Fibroblast of the conjunctiva (primary cell): ENCODE measurements around the gene TTLL11.
"Not testable (repeated sequence)": the region's sequence is repeated elsewhere in the genome, so short reads cannot be mapped to it uniquely, and the experiment has no call there.

Source experiments
- DNase-seq: peaks from one replicate; pipeline ENCODE4 v3.0.0-alpha.2; 2010; ENCODE audit warnings: low read depth

Gene TTLL11

GRCh38 chr9:121901616-121902015 lies 191.5 kb downstream of the TTLL11 start:
- DNase-seq, result no peak

- no peak for DNase-seq
Measured at GRCh38 chr9:121900163-121900562, 192.9 kb downstream of the TTLL11 start.

- no peak for DNase-seq
Measured at GRCh38 chr9:121898856-121899255, 194.3 kb downstream of the TTLL11 start.

GRCh38 chr9:121897140-121897539 lies 196.0 kb downstream of the TTLL11 start:
- DNase-seq, result no peak

GRCh38 chr9:121896545-121896943 lies 196.6 kb downstream of the TTLL11 start:
- no peak for DNase-seq

GRCh38 chr9:121895818-121896544 lies 197.1 kb downstream of the TTLL11 start:
- DNase-seq, result no peak

- no peak for DNase-seq
Measured at GRCh38 chr9:121895358-121895757, 197.8 kb downstream of the TTLL11 start.

- DNase-seq, result not testable (repeated sequence)
Measured at GRCh38 chr9:121894380-121894779, 198.7 kb downstream of the TTLL11 start.

- no peak for DNase-seq
Measured at GRCh38 chr9:121893786-121894185, 199.3 kb downstream of the TTLL11 start.

- DNase-seq, result no peak
Measured at GRCh38 chr9:121892706-121893105, 200.4 kb downstream of the TTLL11 start.

GRCh38 chr9:121890746-121891145 lies 202.4 kb downstream of the TTLL11 start:
- DNase-seq, result no peak

GRCh38 chr9:121889990-121890563 lies 203.0 kb downstream of the TTLL11 start:
- no peak for DNase-seq

- DNase-seq, result peak; percentile 46
Measured at GRCh38 chr9:121888438-121888775, 204.7 kb downstream of the TTLL11 start.

GRCh38 chr9:121887553-121888437 lies 205.3 kb downstream of the TTLL11 start:
- DNase-seq, result no peak

GRCh38 chr9:121886759-121887485 lies 206.2 kb downstream of the TTLL11 start:
- DNase-seq, result no peak

- DNase-seq, result no peak
Measured at GRCh38 chr9:121885345-121885901, 207.7 kb downstream of the TTLL11 start.

- DNase-seq, result no peak
Measured at GRCh38 chr9:121884057-121884541, 209.0 kb downstream of the TTLL11 start.

GRCh38 chr9:121883281-121884056 lies 209.6 kb downstream of the TTLL11 start:
- DNase-seq, result no peak

- DNase-seq, result no peak
Measured at GRCh38 chr9:121881920-121882500, 211.1 kb downstream of the TTLL11 start.

GRCh38 chr9:121880343-121880898 lies 212.7 kb downstream of the TTLL11 start:
- no peak for DNase-seq
